ENCODE results near the gene FLYWCH2. TPM values are rescaled to one million over a fixed set of nuclear protein-coding genes. Genes with fewer than 3 reads are reported as not detected.

FLYWCH2 gene
- total and polyA plus RNA-seq, 2 of the 4 experiments (the other 2 are of a cell fraction), result 42.3 to 66.3 TPM

DNA sequence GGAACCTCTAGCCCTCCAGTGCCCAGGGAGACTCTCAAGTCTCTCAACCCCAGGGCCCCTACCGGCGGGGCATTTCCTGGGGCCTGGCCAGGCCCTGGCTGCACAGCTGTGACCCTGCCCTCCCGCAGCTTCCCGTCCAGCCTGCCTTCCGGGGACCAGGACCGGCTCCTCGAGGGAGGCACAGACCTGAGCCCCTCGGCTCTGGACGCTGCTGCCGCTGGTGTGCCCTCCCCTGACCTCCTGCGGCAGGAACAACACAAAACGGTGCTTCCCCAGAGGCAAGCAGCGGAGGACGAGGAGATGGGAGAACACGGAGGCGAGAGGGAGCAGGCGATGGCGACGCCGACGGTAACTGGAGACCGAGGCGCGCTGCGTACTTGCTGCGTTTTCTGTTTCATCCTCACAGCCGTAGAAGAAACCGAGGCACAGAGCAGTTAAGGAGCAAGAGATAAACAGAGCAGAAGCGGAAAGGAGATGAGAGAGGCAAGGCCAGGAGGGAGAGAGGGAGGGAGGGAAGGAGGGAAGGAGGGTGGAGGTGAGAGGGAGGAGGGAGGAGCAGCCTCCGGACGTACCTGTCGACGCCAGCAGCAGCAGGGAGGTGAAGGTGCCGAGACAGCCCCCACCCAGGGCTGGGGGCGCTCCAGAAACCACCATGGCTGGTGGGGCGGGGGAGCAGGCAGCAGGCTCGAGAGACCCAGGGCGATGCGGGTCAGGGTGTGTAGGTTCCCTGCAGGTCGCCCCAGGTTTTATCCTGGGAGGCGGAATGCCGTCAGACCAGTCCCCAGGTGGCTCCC, 25.4 kb upstream of the FLYWCH2 start, which contains the start of gene PRSS22:
PRSS22 (minus strand) TSS at position 720 of the 794 bp plus-strand sequence; CDS start at position 654, 66 bp downstream.
- peak within 1 kb of the TSS; percentile 72 for H3K4me2 ChIP-seq (ENCODE audit: low read depth, low read length)
- H3K9me1 ChIP-seq (ENCODE audit: insufficient read depth, low read length), result no peaks in the 10 kb centered on the region
- peak within 1 kb of the TSS in 1 of 2 experiments; percentile 2; a peak in 1 of 4 replicates for H4K8ac ChIP-seq (ENCODE audit: low read depth in 2 of 2, low read length in 2 of 2)
- no peak within 1 kb of the TSS for H2BK20ac ChIP-seq (ENCODE audit: low read depth, low read length)
- H3K23ac ChIP-seq (ENCODE audit: low read depth, low read length), result no peak within 1 kb of the TSS
- H4K91ac ChIP-seq (ENCODE audit: insufficient read depth, low read depth, low read length), result no peak within 1 kb of the TSS
- H3K4ac ChIP-seq (ENCODE audit: low read depth, low read length), result no peak within 1 kb of the TSS; the same call in 1 of the 2 replicates
- H3K36me3 ChIP-seq (ENCODE audit: control insufficient read depth, insufficient read depth, low read length), result no peaks in the 10 kb centered on the region
- intact Hi-C loops (cut with micrococcal nuclease) (no loop called here), in situ Hi-C loops (cut with MboI; ENCODE audit: low sequenced_read_pairs) (no loop called here), dilution Hi-C loops (cut with HindIII; ENCODE audit: low sequenced_read_pairs, unreplicated experiment) (no loop called here)
- H4K20me1 ChIP-seq (ENCODE audit: insufficient read depth, low read length), result no peaks in the 10 kb centered on the region
- BruUV-seq (replicated peaks), result no TSS peak
- H3K27me3 ChIP-seq (ENCODE audit: control insufficient read depth, insufficient read depth, low read length), result peaks cover 21% of the 10 kb centered on the region
- CTCF ChIA-PET, result no interaction called here
- POLR2A ChIA-PET (ENCODE audit: unreplicated experiment), result no interaction called here
- no peak within 1 kb of the TSS for H3K9ac ChIP-seq (ENCODE audit: low read depth, low read length)
- no peak within 1 kb of the TSS for H4K5ac ChIP-seq (ENCODE audit: low read depth, low read length)
- TF ChIP-seq MXI1 (IDR thresholded peaks at IDR 0.05; ENCODE audit: borderline replicate concordance, low read depth, low read length), result no peak
- no peak for TF ChIP-seq POLR2A (IDR thresholded peaks at IDR 0.05; ENCODE audit: low read depth, low read length)
- no peak for TF ChIP-seq RFX5 (IDR thresholded peaks at IDR 0.05; ENCODE audit: low read depth, low read length)
- no peak within 1 kb of the TSS for H2AK5ac ChIP-seq (ENCODE audit: low read depth, low read length)
- H2BK15ac ChIP-seq (ENCODE audit: low read depth, low read length), result no peak within 1 kb of the TSS
- H3K14ac ChIP-seq (replicated peaks; ENCODE audit: low read depth, low read length), result no peak within 1 kb of the TSS
- peak; percentile 29 for ATAC-seq (ENCODE audit: low read depth)
- WGBS, 2 experiments (ENCODE audit: extremely low coverage in 2 of 2, insufficient read length in 1 of 2), result 10% methylated on average over 15 of the region's 42 CpGs; no CpG with 5 or more reads in 1 of the 2 experiments
- H3K27ac ChIP-seq (ENCODE audit: insufficient read depth, low read length), result no peak within 1 kb of the TSS
- H2BK5ac ChIP-seq (ENCODE audit: low read depth, low read length, poor library complexity, severe bottlenecking), result no peak within 1 kb of the TSS
- H3K79me1 ChIP-seq (ENCODE audit: low read depth in 1 of 2, low read length in 2 of 2), result no peaks in the 10 kb centered on the region
- peak within 1 kb of the TSS; percentile 6; the same call in 1 of the 2 replicates for H3K4me3 ChIP-seq (ENCODE audit: insufficient read depth, low read depth, low read length)
- H3K9me3 ChIP-seq (ENCODE audit: control insufficient read depth, insufficient read depth, low read length), result peaks cover 14% of the 10 kb centered on the region
- no peak within 1 kb of the TSS for H3K56ac ChIP-seq (ENCODE audit: extremely low read depth, insufficient read depth, low read length)
- H3K4me1 ChIP-seq (ENCODE audit: control insufficient read depth, insufficient read depth, low read length), result 0 out of 2 replicates have a peak, but pooled peaks cover 2% of the 10 kb centered on the region
- DNase-seq, result peak; percentile 13
- H2BK120ac ChIP-seq (ENCODE audit: low read depth, low read length), result no peak within 1 kb of the TSS
- no peak within 1 kb of the TSS; the same call in 1 of the 2 replicates for H3K18ac ChIP-seq (ENCODE audit: low read depth, low read length)
- H2AFZ ChIP-seq (replicated peaks; ENCODE audit: low read length, poor library complexity), result peak within 1 kb of the TSS; percentile 76
- peak within 1 kb of the TSS; percentile 28 for H2AK9ac ChIP-seq (replicated peaks; ENCODE audit: low read depth, low read length, poor library complexity)
